HepG2 (cell line): ENCODE measurements around the gene ADGRB3. TPM values are rescaled to one million over a fixed set of nuclear protein-coding genes. Genes with fewer than 3 reads are reported as not detected.

Experiments
- ATAC-seq: fragments of 200-7000 bp; cut with Tn5 transposase; 3 replicates; pipeline ENCODE4 v1.9.1; 2020; ENCODE audit warnings: mild to moderate bottlenecking, moderate library complexity
- BruUV-seq: library from RNA; stranded (reverse); fragments of 400-500 nt; replicated peaks from 2 replicates; lab custom pipeline; 2021; lab: Mats Ljungman, UMichigan
- CTCF ChIA-PET: fragments of 300-600 bp; formaldehyde crosslinking; extraction: SDS; loops from one replicate; lab custom pipeline; 2021; ENCODE audit warnings: low total read pairs, inconsistent platforms, low intra/inter-chr PET ratio; lab: Yijun Ruan, JAX
- POLR2A ChIA-PET: fragments of 350-600 bp; sonication (Branson Sonifier 250); formaldehyde crosslinking; loops from one replicate; lab custom pipeline; 2020; ENCODE audit warnings: antibody characterized with exemption, inconsistent platforms; lab: Yijun Ruan, JAX
- DNase-seq: peaks from one replicate; pipeline ENCODE4 v3.0.0-alpha.2; 2015; ENCODE audit warnings: low spot score
- FAIRE-seq: peaks from 3 replicates; lab custom pipeline; 2011; peaks lifted over from hg19 to GRCh38; lab: Jason Lieb, UNC
- H2AFZ ChIP-seq: one replicate; pipeline ENCODE4 v1.6.1; 2011; ENCODE audit warnings: low read length, inconsistent platforms
- H3K27ac ChIP-seq: fragments of 300-600 bp; 3 replicates; pipeline ENCODE4 v1.8.0; 2011; ENCODE audit warnings: mixed run types, mild to moderate bottlenecking, mixed read lengths, low read length, inconsistent platforms; ENCODE audit not compliant: insufficient read depth; ENCODE audit errors: extremely low read length
- H3K27me3 ChIP-seq, 2 experiments: fragments of 200-600 bp in 1 of 2; 2 replicates in 1 of 2; 3 replicates in 1 of 2; pipeline versions ENCODE4 v1.6.0 to v1.8.0; 2011; ENCODE audit warnings: low read length in 2 of 2, mild to moderate bottlenecking in 2 of 2, moderate library complexity in 2 of 2, inconsistent platforms in 1 of 2; ENCODE audit not compliant: insufficient read depth in 2 of 2, control insufficient read depth in 1 of 2
- H3K36me3 ChIP-seq, 2 experiments: fragments of 200-600 bp in 1 of 2; replicated peaks in 1 of 2; 2 replicates in 1 of 2; 3 replicates in 1 of 2; pipeline versions ENCODE4 v1.5.1 to v1.8.0; 2011; ENCODE audit warnings: low read length in 2 of 2, inconsistent platforms in 1 of 2; ENCODE audit not compliant: insufficient read depth in 2 of 2, control insufficient read depth in 1 of 2
- H3K4me1 ChIP-seq: 2 replicates; pipeline ENCODE4 v1.5.1; 2012; ENCODE audit warnings: low read length, inconsistent platforms; ENCODE audit not compliant: insufficient read depth
- H3K4me2 ChIP-seq: 2 replicates; pipeline ENCODE4 v1.6.0; 2011; ENCODE audit warnings: low read depth, low read length, inconsistent platforms
- H3K4me3 ChIP-seq, 3 experiments: fragments of 200-600 bp in 1 of 3; sonication (generic), shearing (Covaris generic) in 1 of 3; replicated peaks in 1 of 3; 2 replicates each; pipeline ENCODE4 v1.5.1; 2011 to 2016; ENCODE audit warnings: low read length in 3 of 3, inconsistent platforms in 2 of 3, low read depth in 2 of 3, mild to moderate bottlenecking in 2 of 3, control low read depth in 1 of 3, mixed read lengths in 1 of 3; ENCODE audit not compliant: insufficient read depth in 1 of 3
- H3K79me2 ChIP-seq: one replicate; pipeline ENCODE4 v1.6.1; 2011; ENCODE audit warnings: low read length, inconsistent platforms; ENCODE audit not compliant: insufficient read depth
- H3K9ac ChIP-seq: 2 replicates; pipeline ENCODE4 v1.6.0; 2011; ENCODE audit warnings: mild to moderate bottlenecking, low read depth, low read length, inconsistent platforms; ENCODE audit not compliant: insufficient read depth
- H3K9me3 ChIP-seq: 2 replicates; pipeline ENCODE4 v1.5.1; 2012; ENCODE audit warnings: mild to moderate bottlenecking, low read length
- H4K20me1 ChIP-seq: 2 replicates; pipeline ENCODE4 v1.6.0; 2011; ENCODE audit warnings: inconsistent platforms, mild to moderate bottlenecking, low read length, moderate library complexity; ENCODE audit not compliant: insufficient read depth
- ARID3A ChIP-seq: IDR thresholded peaks from 2 replicates; pipeline ENCODE4 v1.6.1; 2012; ENCODE audit warnings: low read depth, low read length, improper control_type of control experiment
- CENPT ChIP-seq: sonication (generic); formaldehyde crosslinking; IDR thresholded peaks from 2 replicates; pipeline ENCODE4 v1.8.0; 2022; ENCODE audit warnings: low read depth, mild to moderate bottlenecking, moderate library complexity, missing genetic modification reagents
- EP300 ChIP-seq, 3 experiments: sonication (generic) in 1 of 3; formaldehyde crosslinking in 1 of 3; IDR thresholded peaks; 2 replicates each; pipeline versions ENCODE4 v1.5.1 to v1.6.1; 2011 to 2020; ENCODE audit warnings: low read depth in 2 of 3, low read length in 2 of 3, borderline replicate concordance in 1 of 3, improper control_type of control experiment in 1 of 3, mild to moderate bottlenecking in 1 of 3, missing genetic modification reagents in 1 of 3, moderate library complexity in 1 of 3
- IKZF1 ChIP-seq: fragments of 450-650 bp; IDR thresholded peaks from 2 replicates; pipeline ENCODE4 v1.7.1; 2016
- LBX2 ChIP-seq: sonication (generic); formaldehyde crosslinking; IDR thresholded peaks from 2 replicates; pipeline ENCODE4 v1.5.0; 2020; ENCODE audit warnings: missing genetic modification reagents, mild to moderate bottlenecking, borderline replicate concordance
- MIER2 ChIP-seq: IDR thresholded peaks from 2 replicates; pipeline ENCODE4 v1.6.1; 2016; ENCODE audit warnings: missing biosample characterization, missing genetic modification reagents
- MYC ChIP-seq: sonication (generic); formaldehyde crosslinking; IDR thresholded peaks from 2 replicates; pipeline ENCODE4 v1.9.0; 2021; ENCODE audit warnings: missing genetic modification reagents, borderline replicate concordance
- TFDP2 ChIP-seq: sonication (generic); formaldehyde crosslinking; IDR thresholded peaks from 2 replicates; pipeline ENCODE4 v1.4.0; 2020; ENCODE audit warnings: missing genetic modification reagents
- TFE3 ChIP-seq: IDR thresholded peaks from 2 replicates; pipeline ENCODE4 v1.6.1; 2016
- TOE1 ChIP-seq: sonication (generic); formaldehyde crosslinking; IDR thresholded peaks from 2 replicates; pipeline ENCODE4 v1.4.0; 2020; ENCODE audit warnings: mild to moderate bottlenecking, missing genetic modification reagents
- ZBTB37 ChIP-seq: sonication (generic); formaldehyde crosslinking; IDR thresholded peaks from 2 replicates; pipeline ENCODE4 v1.4.0; 2020; ENCODE audit warnings: mild to moderate bottlenecking, missing genetic modification reagents
- ZFY ChIP-seq: sonication (generic); formaldehyde crosslinking; IDR thresholded peaks from 2 replicates; pipeline ENCODE4 v1.4.0; 2020; ENCODE audit warnings: missing genetic modification reagents
- ZNF136 ChIP-seq: sonication (generic); formaldehyde crosslinking; IDR thresholded peaks from 2 replicates; pipeline ENCODE4 v1.8.1; 2022; ENCODE audit warnings: low read depth, mild to moderate bottlenecking, moderate library complexity, missing genetic modification reagents
- ZNF232 ChIP-seq: sonication (generic); formaldehyde crosslinking; IDR thresholded peaks from 2 replicates; pipeline ENCODE4 v1.4.0; 2020; ENCODE audit warnings: missing genetic modification reagents, borderline replicate concordance
- ZNF460 ChIP-seq: sonication (generic); formaldehyde crosslinking; IDR thresholded peaks from 2 replicates; pipeline ENCODE4 v1.5.1; 2020; ENCODE audit warnings: missing genetic modification reagents, mild to moderate bottlenecking, borderline replicate concordance
- ZNF552 ChIP-seq: sonication (generic); formaldehyde crosslinking; IDR thresholded peaks from 2 replicates; pipeline ENCODE4 v1.9.0; 2022; ENCODE audit warnings: missing genetic modification reagents, mild to moderate bottlenecking, borderline replicate concordance
- ZNF607 ChIP-seq: sonication (generic); formaldehyde crosslinking; IDR thresholded peaks from 2 replicates; pipeline ENCODE4 v1.5.1; 2020; ENCODE audit warnings: missing genetic modification reagents, mild to moderate bottlenecking, borderline replicate concordance
- WGBS: methylation state at CpG from one replicate; pipeline ENCODE4 v1.1.6; 2017; ENCODE audit warnings: low lambda C conversion rate; 5-methylcytosine and 5-hydroxymethylcytosine counted together
- in situ Hi-C: cut with HindIII; loops from 2 replicates; pipeline ENCODE4 v1.10.0; 2017; ENCODE audit warnings: low pct_unique_long_range_greater_than_20kb; ENCODE audit not compliant: extremely low pct_ligation_motif_present
- intact Hi-C: fragments of 100-400 bp; cut with micrococcal nuclease; formaldehyde crosslinking; loops from one replicate; pipeline ENCODE4 v1.10.0; 2022; ENCODE audit not compliant: unreplicated experiment
- polyA plus RNA-seq, 8 experiments: library from polyadenylated mRNA; depleted of rRNA in 3 of 8; stranded (reverse) in 7 of 8; unstranded in 1 of 8; fragments of >200 nt; fragmentation: Illumina TruSeq in 4 of 8; extraction: Trizol in 4 of 8; gene quantifications; 2 replicates each; pipeline versions ENCODE4 v1.2.1 to v1.2.3, GENCODE V29; 2011 to 2016; ENCODE audit warnings: low read depth in 4 of 8, missing spikeins in 1 of 8, mixed read lengths in 1 of 8; ENCODE audit not compliant: insufficient read depth in 1 of 8
- total RNA-seq, 5 experiments: library from RNA; depleted of rRNA; stranded (reverse); fragments of >200 nt; fragmentation: Illumina TruSeq; extraction: Trizol; gene quantifications; 2 replicates each; pipeline ENCODE4 v1.2.3, GENCODE V29; 2016; ENCODE audit warnings: low read depth in 1 of 5

The ADGRB3 gene
- total and polyA plus RNA-seq, 2 of the 13 experiments (the other 11 are each of a cell fraction or from before 2014, with no cell fraction given), result not detected

DNA sequence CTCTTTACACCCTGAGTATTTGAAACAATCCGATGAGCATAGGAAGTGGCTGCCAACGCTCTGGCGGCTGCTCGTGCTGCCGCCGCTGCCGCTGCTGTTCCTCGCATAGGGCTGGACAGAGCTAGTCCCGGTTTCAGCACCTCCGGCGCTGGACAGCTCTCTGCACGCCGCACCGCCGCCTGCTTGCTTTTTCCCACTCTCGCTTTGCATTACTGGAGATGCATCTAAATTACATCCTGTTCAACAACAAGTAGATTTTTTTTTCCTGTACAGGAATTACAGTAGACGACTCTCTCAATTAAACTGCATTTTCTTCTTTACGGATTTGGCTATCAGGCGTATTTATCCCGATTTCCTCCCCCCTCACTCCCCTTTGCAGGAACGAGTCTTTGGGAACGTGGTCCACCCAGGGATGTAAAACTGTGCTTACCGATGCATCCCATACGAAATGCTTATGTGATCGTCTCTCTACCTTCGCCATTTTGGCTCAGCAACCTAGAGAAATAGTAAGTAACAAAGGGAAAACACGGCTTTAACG lies 597.9 kb downstream of the ADGRB3 start (continued):
- TF ChIP-seq CENPT (CRISPR knock-in tag), result peak; percentile 85
- TF ChIP-seq MYC (CRISPR knock-in tag), result peak; percentile 78
- no peak for TF ChIP-seq EP300 (IDR thresholded peaks at IDR 0.05; ENCODE audit: low read depth in 2 of 2, low read length in 2 of 2)
- TF ChIP-seq EP300 (CRISPR knock-in tag; IDR thresholded peaks at IDR 0.05; ENCODE audit: borderline replicate concordance), result no peak; the same call in 1 of the 2 replicates
- TF ChIP-seq ZNF552, result peak; percentile 86; the same call in 1 of the 2 replicates

GRCh38 chr6:69238067-69238466 lies 603.0 kb downstream of the ADGRB3 start:
- no peak overlapping the region for H3K4me2 ChIP-seq
- no TSS peak for BruUV-seq
- intact Hi-C loops (no loop called here), in situ Hi-C loops (no loop called here)
- 0% methylated on average over 1 of the region's 1 CpG for WGBS
- DNase-seq (no peak), ATAC-seq (no peak), FAIRE-seq (no peak)
- H3K9me3 ChIP-seq, result no peaks in the 10 kb centered on the region
- no peak overlapping the region for H3K27ac ChIP-seq
- H3K36me3 ChIP-seq, result no peaks in the 10 kb centered on the region
- H3K4me3 ChIP-seq, result no peak overlapping the region
- ChIA-PET POLR2A (no interaction called here), CTCF (no interaction called here)
- H3K27me3 ChIP-seq, result no peaks in the 10 kb centered on the region
- H3K9ac ChIP-seq, result no peak overlapping the region
- H2AFZ ChIP-seq, result no peak overlapping the region
- H3K79me2 ChIP-seq, result no peaks in the 10 kb centered on the region
- no peaks in the 10 kb centered on the region for H3K4me1 ChIP-seq
- H4K20me1 ChIP-seq, result no peaks in the 10 kb centered on the region
- TF ChIP-seq ZNF232 (CRISPR knock-in tag) (no peak), ZFY (CRISPR knock-in tag) (no peak), TFDP2 (CRISPR knock-in tag) (no peak), IKZF1 (no peak), ZBTB37 (no peak), MIER2 (CRISPR knock-in tag) (no peak), ARID3A (no peak), ZNF607 (no peak), ZNF136 (CRISPR knock-in tag) (no peak), LBX2 (no peak), TFE3 (CRISPR knock-in tag) (no peak), TOE1 (CRISPR knock-in tag) (no peak), ZNF460 (CRISPR knock-in tag) (no peak)
